ENCODE measurements around the gene POU2AF1.
A peak's percentile ranks its signal among the peaks of the same experiment; 100 is the strongest.

The POU2AF1 gene

GRCh38 chr11:111378185-111378860 lies 752 bp downstream of the POU2AF1 start:
- no peaks in the 10 kb centered on the region for H3K27me3 Mint-ChIP-seq
- H3K9me3 Mint-ChIP-seq = no peaks in the 10 kb centered on the region
- H3K27ac Mint-ChIP-seq = peak overlapping the region; percentile 94
- H3K36me3 Mint-ChIP-seq = no peaks in the 10 kb centered on the region
- H3K4me1 Mint-ChIP-seq = peaks cover 76% of the 10 kb centered on the region
- peak overlapping the region; percentile 81 for H3K4me3 Mint-ChIP-seq

- H3K4me3 Mint-ChIP-seq = no peak overlapping the region
Measured at GRCh38 chr11:111376181-111376871, 2.7 kb downstream of the POU2AF1 start.

GRCh38 chr11:111373590-111373989 lies 5.5 kb downstream of the POU2AF1 start:
- Mint-ChIP-seq H3K4me3 (no peak overlapping the region), H3K27ac (no peak overlapping the region), H3K36me3 (no peaks in the 10 kb centered on the region)

More at GRCh38 chr11:111376181-111376871, 2.7 kb downstream of the POU2AF1 start:
- Mint-ChIP-seq H3K27me3 (no peaks in the 10 kb centered on the region), H3K36me3 (no peaks in the 10 kb centered on the region), H3K9me3 (no peaks in the 10 kb centered on the region), H3K27ac (peak overlapping the region; percentile 76), H3K4me1 (peaks cover 79% of the 10 kb centered on the region)

GRCh38 chr11:111372538-111372937 lies 6.5 kb downstream of the POU2AF1 start:
- Mint-ChIP-seq H3K4me3 (no peak overlapping the region), H3K27ac (no peak overlapping the region), H3K27me3 (no peaks in the 10 kb centered on the region), H3K4me1 (peaks cover 50% of the 10 kb centered on the region), H3K9me3 (peaks cover 5% of the 10 kb centered on the region), H3K36me3 (no peaks in the 10 kb centered on the region)

More at GRCh38 chr11:111373590-111373989, 5.5 kb downstream of the POU2AF1 start:
- H3K27me3 Mint-ChIP-seq = no peaks in the 10 kb centered on the region
- peaks cover 60% of the 10 kb centered on the region for H3K4me1 Mint-ChIP-seq
- H3K9me3 Mint-ChIP-seq = peaks cover 5% of the 10 kb centered on the region

- H3K9me3 Mint-ChIP-seq = peaks cover 5% of the 10 kb centered on the region
- H3K27me3 Mint-ChIP-seq = no peaks in the 10 kb centered on the region
- peak overlapping the region; percentile 17 for H3K27ac Mint-ChIP-seq
- no peak overlapping the region for H3K4me3 Mint-ChIP-seq
- H3K36me3 Mint-ChIP-seq = peaks cover under 1% of the 10 kb centered on the region
- peaks cover 35% of the 10 kb centered on the region for H3K4me1 Mint-ChIP-seq
Measured at GRCh38 chr11:111370902-111371578, 8.0 kb downstream of the POU2AF1 start.

GRCh38 chr11:111370270-111370901 lies 8.7 kb downstream of the POU2AF1 start:
- Mint-ChIP-seq H3K27me3 (no peaks in the 10 kb centered on the region), H3K36me3 (peaks cover 2% of the 10 kb centered on the region), H3K4me1 (peaks cover 31% of the 10 kb centered on the region), H3K27ac (no peak overlapping the region), H3K9me3 (peaks cover 5% of the 10 kb centered on the region), H3K4me3 (no peak overlapping the region)

- peaks cover 2% of the 10 kb centered on the region for H3K36me3 Mint-ChIP-seq
- peaks cover 19% of the 10 kb centered on the region for H3K4me1 Mint-ChIP-seq
- H3K9me3 Mint-ChIP-seq = peaks cover 5% of the 10 kb centered on the region
- H3K27ac Mint-ChIP-seq = no peak overlapping the region
- no peak overlapping the region for H3K4me3 Mint-ChIP-seq
- no peaks in the 10 kb centered on the region for H3K27me3 Mint-ChIP-seq
Measured at GRCh38 chr11:111368285-111368560, 10.9 kb downstream of the POU2AF1 start.

GRCh38 chr11:111367411-111368284 lies 11.4 kb downstream of the POU2AF1 start:
- no peak overlapping the region for H3K4me3 Mint-ChIP-seq
- no peaks in the 10 kb centered on the region for H3K27me3 Mint-ChIP-seq
- H3K9me3 Mint-ChIP-seq = peaks cover 5% of the 10 kb centered on the region
- no peak overlapping the region for H3K27ac Mint-ChIP-seq
- H3K36me3 Mint-ChIP-seq = peaks cover 2% of the 10 kb centered on the region
- peaks cover 14% of the 10 kb centered on the region for H3K4me1 Mint-ChIP-seq

- Mint-ChIP-seq H3K27ac (no peak overlapping the region), H3K36me3 (peaks cover 2% of the 10 kb centered on the region), H3K4me1 (peaks cover 11% of the 10 kb centered on the region), H3K9me3 (peaks cover 5% of the 10 kb centered on the region), H3K27me3 (no peaks in the 10 kb centered on the region), H3K4me3 (no peak overlapping the region)
Measured at GRCh38 chr11:111366560-111367410, 12.3 kb downstream of the POU2AF1 start.

- Mint-ChIP-seq H3K36me3 (peaks cover 2% of the 10 kb centered on the region), H3K27me3 (no peaks in the 10 kb centered on the region), H3K9me3 (peaks cover 3% of the 10 kb centered on the region), H3K4me3 (no peak overlapping the region), H3K27ac (no peak overlapping the region), H3K4me1 (peaks cover 11% of the 10 kb centered on the region)
Measured at GRCh38 chr11:111365722-111366559, 13.1 kb downstream of the POU2AF1 start.

GRCh38 chr11:111364503-111364902 lies 14.6 kb downstream of the POU2AF1 start:
- H3K27me3 Mint-ChIP-seq = no peaks in the 10 kb centered on the region
- peaks cover 2% of the 10 kb centered on the region for H3K36me3 Mint-ChIP-seq
- H3K27ac Mint-ChIP-seq = no peak overlapping the region
- no peak overlapping the region for H3K4me3 Mint-ChIP-seq
- no peaks in the 10 kb centered on the region for H3K9me3 Mint-ChIP-seq
- peaks cover 12% of the 10 kb centered on the region for H3K4me1 Mint-ChIP-seq

GRCh38 chr11:111363985-111364384 lies 15.1 kb downstream of the POU2AF1 start:
- Mint-ChIP-seq H3K36me3 (peaks cover 2% of the 10 kb centered on the region), H3K27me3 (no peaks in the 10 kb centered on the region), H3K4me1 (peaks cover 12% of the 10 kb centered on the region), H3K4me3 (no peak overlapping the region), H3K27ac (no peak overlapping the region), H3K9me3 (no peaks in the 10 kb centered on the region)

- H3K27me3 Mint-ChIP-seq = no peaks in the 10 kb centered on the region
- no peak overlapping the region for H3K27ac Mint-ChIP-seq
- peaks cover 12% of the 10 kb centered on the region for H3K4me1 Mint-ChIP-seq
- no peaks in the 10 kb centered on the region for H3K9me3 Mint-ChIP-seq
- H3K4me3 Mint-ChIP-seq = no peak overlapping the region
- peaks cover 2% of the 10 kb centered on the region for H3K36me3 Mint-ChIP-seq
Measured at GRCh38 chr11:111362887-111363411, 16.1 kb downstream of the POU2AF1 start.
